Activated B cell treated with CpG ODN at 0.5 μM for 24 hours (primary cell): ENCODE measurements around the gene TFDP1. TPM values are rescaled to one million over a fixed set of nuclear protein-coding genes. Genes with fewer than 3 reads are reported as not detected.
"Not testable (repeated sequence)": the region's sequence is repeated elsewhere in the genome, so short reads cannot be mapped to it uniquely, and the experiment has no call there.

Experiments
- ATAC-seq: fragments of 200-7000 bp; cut with Tn5 transposase; one replicate; pipeline ENCODE4 v1.10.0; 2021; ENCODE audit warnings: low read depth, mild to moderate bottlenecking, moderate library complexity
- CTCF ChIA-PET: fragments of 350-600 bp; sonication (Branson Sonifier 250); formaldehyde crosslinking; loops from one replicate; lab custom pipeline; 2021; ENCODE audit warnings: antibody characterized with exemption; lab: Charles Lee
- POLR2A ChIA-PET: fragments of 350-600 bp; sonication (Branson Sonifier 250); formaldehyde crosslinking; loops from one replicate; lab custom pipeline; 2021; ENCODE audit warnings: antibody characterized with exemption; lab: Charles Lee
- DNase-seq: peaks from one replicate; pipeline ENCODE4 v3.0.0; 2022
- H3K27ac Mint-ChIP-seq: one replicate; pipeline ENCODE4 v1.8.0; 2020; ENCODE audit warnings: mixed read lengths
- H3K27me3 Mint-ChIP-seq: one replicate; pipeline ENCODE4 v1.8.0; 2021; ENCODE audit warnings: mixed read lengths
- H3K36me3 Mint-ChIP-seq: one replicate; pipeline ENCODE4 v1.8.0; 2021; ENCODE audit warnings: low read depth, mixed read lengths
- H3K4me1 Mint-ChIP-seq: one replicate; pipeline ENCODE4 v1.8.0; 2021; ENCODE audit warnings: mixed read lengths
- H3K4me3 Mint-ChIP-seq: one replicate; pipeline ENCODE4 v1.8.0; 2020; ENCODE audit warnings: mild to moderate bottlenecking, mixed read lengths
- H3K9me3 Mint-ChIP-seq: one replicate; pipeline ENCODE4 v1.8.0; 2020; ENCODE audit warnings: mixed read lengths
- intact Hi-C: fragments of 100-400 bp; cut with micrococcal nuclease; formaldehyde crosslinking; loops from one replicate; pipeline ENCODE4 v1.15.1; 2024
- total RNA-seq: library from RNA; stranded (reverse); gene quantifications from 2 replicates; pipeline ENCODE4 v1.2.3, GENCODE V29; 2022
- TF ChIP-seq, protein P1 (sequence below): fragments of 200-600 bp; IDR thresholded peaks from one replicate; pipeline ENCODE4 v1.8.0; 2022; ENCODE audit warnings: antibody characterized with exemption, mild to moderate bottlenecking

TFDP1 gene
- total RNA-seq, 1 donor from 2014 or later, result 54.3 TPM

DNA sequence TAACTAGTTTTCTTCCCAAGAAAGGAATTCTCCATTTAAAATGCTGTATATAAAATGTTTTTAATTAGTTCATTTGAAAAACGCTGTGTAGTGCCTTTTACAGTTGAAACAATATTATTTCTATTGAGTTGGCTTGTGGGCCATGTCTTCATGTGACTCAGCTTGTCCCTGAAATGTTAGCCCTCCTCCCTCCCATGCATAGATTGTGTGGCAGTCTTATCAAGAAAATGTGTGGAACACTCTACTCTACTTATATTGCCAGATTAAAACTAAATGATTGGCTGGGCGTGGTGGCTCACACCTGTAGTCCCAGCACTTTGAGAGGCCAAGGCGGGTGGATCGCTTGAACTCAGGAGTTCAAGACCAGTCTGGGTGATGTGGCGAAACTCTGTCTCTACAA lies 33.4 kb downstream of the TFDP1 start:
- H3K9me3 Mint-ChIP-seq, result no peaks in the 10 kb centered on the region
- H3K36me3 Mint-ChIP-seq, result peaks cover 21% of the 10 kb centered on the region
- H3K4me1 Mint-ChIP-seq, result no peaks in the 10 kb centered on the region
- H3K27ac Mint-ChIP-seq, result no peak overlapping the region
- H3K4me3 Mint-ChIP-seq, result no peak overlapping the region
- DNase-seq, result no peak
- CTCF ChIA-PET, result no interaction called here
- no peaks in the 10 kb centered on the region for H3K27me3 Mint-ChIP-seq
- no peak for ATAC-seq
- POLR2A ChIA-PET, result no interaction called here
- intact Hi-C loops, result no loop called here
- TF ChIP-seq, protein P1, sequence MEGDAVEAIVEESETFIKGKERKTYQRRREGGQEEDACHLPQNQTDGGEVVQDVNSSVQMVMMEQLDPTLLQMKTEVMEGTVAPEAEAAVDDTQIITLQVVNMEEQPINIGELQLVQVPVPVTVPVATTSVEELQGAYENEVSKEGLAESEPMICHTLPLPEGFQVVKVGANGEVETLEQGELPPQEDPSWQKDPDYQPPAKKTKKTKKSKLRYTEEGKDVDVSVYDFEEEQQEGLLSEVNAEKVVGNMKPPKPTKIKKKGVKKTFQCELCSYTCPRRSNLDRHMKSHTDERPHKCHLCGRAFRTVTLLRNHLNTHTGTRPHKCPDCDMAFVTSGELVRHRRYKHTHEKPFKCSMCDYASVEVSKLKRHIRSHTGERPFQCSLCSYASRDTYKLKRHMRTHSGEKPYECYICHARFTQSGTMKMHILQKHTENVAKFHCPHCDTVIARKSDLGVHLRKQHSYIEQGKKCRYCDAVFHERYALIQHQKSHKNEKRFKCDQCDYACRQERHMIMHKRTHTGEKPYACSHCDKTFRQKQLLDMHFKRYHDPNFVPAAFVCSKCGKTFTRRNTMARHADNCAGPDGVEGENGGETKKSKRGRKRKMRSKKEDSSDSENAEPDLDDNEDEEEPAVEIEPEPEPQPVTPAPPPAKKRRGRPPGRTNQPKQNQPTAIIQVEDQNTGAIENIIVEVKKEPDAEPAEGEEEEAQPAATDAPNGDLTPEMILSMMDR, result no peak

GRCh38 chr13:113618455-113618854 lies 33.9 kb downstream of the TFDP1 start:
- Mint-ChIP-seq H3K4me3 (no peak overlapping the region), H3K9me3 (no peaks in the 10 kb centered on the region), H3K4me1 (no peaks in the 10 kb centered on the region), H3K36me3 (peaks cover 24% of the 10 kb centered on the region), H3K27me3 (no peaks in the 10 kb centered on the region), H3K27ac (no peak overlapping the region)
- POLR2A ChIA-PET, result interaction anchor here (0.5 kb wide), 1 partner anchor 167 kb away, joined by 4 read pairs; no protein-coding TSS in a partner anchor
- ATAC-seq (no peak), DNase-seq (no peak)
- TF ChIP-seq, protein P1, result no peak
- CTCF ChIA-PET, result no interaction called here
- intact Hi-C loops, result no loop called here

- H3K4me1 Mint-ChIP-seq, result no peaks in the 10 kb centered on the region
- CTCF ChIA-PET, result no interaction called here
These were observed 35.7 kb downstream of the TFDP1 start for GRCh38 chr13:113620036-113620796.

GRCh38 chr13:113621046-113621445 lies 36.5 kb downstream of the TFDP1 start:
- Mint-ChIP-seq H3K9me3 (no peaks in the 10 kb centered on the region), H3K27ac (no peak overlapping the region), H3K4me3 (no peak overlapping the region), H3K36me3 (peaks cover 31% of the 10 kb centered on the region), H3K4me1 (no peaks in the 10 kb centered on the region), H3K27me3 (no peaks in the 10 kb centered on the region)
- no peak for ATAC-seq
- ChIA-PET POLR2A (no interaction called here), CTCF (no interaction called here)
- no peak for DNase-seq
- TF ChIP-seq, protein P1, result no peak
- intact Hi-C loops, result no loop called here

More at GRCh38 chr13:113620036-113620796, 35.7 kb downstream of the TFDP1 start:
- ATAC-seq (no peak), DNase-seq (no peak)
- Mint-ChIP-seq H3K36me3 (peaks cover 33% of the 10 kb centered on the region), H3K9me3 (no peaks in the 10 kb centered on the region), H3K4me3 (no peak overlapping the region), H3K27me3 (no peaks in the 10 kb centered on the region), H3K27ac (no peak overlapping the region)
- TF ChIP-seq, protein P1, result no peak
- intact Hi-C loops, result no loop called here
- POLR2A ChIA-PET, result no interaction called here

- POLR2A ChIA-PET, H3K27ac Mint-ChIP-seq, CTCF ChIA-PET, H3K4me3 Mint-ChIP-seq, DNase-seq, ATAC-seq, intact Hi-C loops, H3K9me3 Mint-ChIP-seq, H3K27me3 Mint-ChIP-seq, H3K4me1 Mint-ChIP-seq: not testable (repeated sequence)
- H3K36me3 Mint-ChIP-seq, result peaks cover 30% of the 10 kb centered on the region
These were observed 36.9 kb downstream of the TFDP1 start for GRCh38 chr13:113621498-113621897.

DNA sequence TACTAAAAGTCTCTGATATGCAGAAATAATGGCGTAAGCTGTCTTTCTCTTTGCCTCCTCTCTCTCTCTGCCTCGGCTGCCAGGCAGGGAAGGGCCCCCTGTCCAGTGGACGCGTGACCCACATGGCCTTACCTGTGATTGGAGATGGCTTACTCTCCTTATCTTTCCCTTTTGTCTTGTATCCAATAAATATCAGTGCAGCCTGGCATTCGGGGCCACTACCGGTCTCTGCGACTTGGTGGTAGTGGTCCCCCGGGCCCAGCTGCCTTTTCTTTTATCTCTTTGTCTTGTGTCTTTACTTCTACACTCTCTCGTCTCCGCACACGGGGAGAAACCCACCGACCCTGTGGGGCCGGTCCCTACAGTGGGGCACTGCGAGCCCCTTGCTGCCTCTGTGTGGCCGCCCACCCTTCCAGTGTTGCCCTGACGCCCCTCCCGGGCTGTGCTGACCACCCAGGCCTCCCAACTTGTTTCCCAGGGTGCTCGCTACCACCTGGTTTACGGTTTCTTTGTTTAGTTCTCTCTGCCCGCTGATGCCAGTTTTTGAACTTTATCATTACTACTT lies 37.5 kb downstream of the TFDP1 start:
- intact Hi-C loops, H3K4me1 Mint-ChIP-seq, H3K9me3 Mint-ChIP-seq, H3K4me3 Mint-ChIP-seq, H3K27ac Mint-ChIP-seq, ATAC-seq, POLR2A ChIA-PET, H3K27me3 Mint-ChIP-seq, CTCF ChIA-PET, DNase-seq: not testable (repeated sequence)
- H3K36me3 Mint-ChIP-seq, result peaks cover 34% of the 10 kb centered on the region
